SH-SY5Y (cell line): ENCODE results near the gene TMEM205.

Experiments
- GATA2 ChIP-seq: IDR thresholded peaks from 2 replicates; pipeline ENCODE4 v1.6.1; 2011; ENCODE audit warnings: mild to moderate bottlenecking, low read depth, low read length
- GATA3 ChIP-seq: IDR thresholded peaks from 2 replicates; pipeline ENCODE4 v1.6.1; 2011; ENCODE audit warnings: low read depth, mild to moderate bottlenecking, low read length, moderate library complexity

TMEM205 gene

DNA sequence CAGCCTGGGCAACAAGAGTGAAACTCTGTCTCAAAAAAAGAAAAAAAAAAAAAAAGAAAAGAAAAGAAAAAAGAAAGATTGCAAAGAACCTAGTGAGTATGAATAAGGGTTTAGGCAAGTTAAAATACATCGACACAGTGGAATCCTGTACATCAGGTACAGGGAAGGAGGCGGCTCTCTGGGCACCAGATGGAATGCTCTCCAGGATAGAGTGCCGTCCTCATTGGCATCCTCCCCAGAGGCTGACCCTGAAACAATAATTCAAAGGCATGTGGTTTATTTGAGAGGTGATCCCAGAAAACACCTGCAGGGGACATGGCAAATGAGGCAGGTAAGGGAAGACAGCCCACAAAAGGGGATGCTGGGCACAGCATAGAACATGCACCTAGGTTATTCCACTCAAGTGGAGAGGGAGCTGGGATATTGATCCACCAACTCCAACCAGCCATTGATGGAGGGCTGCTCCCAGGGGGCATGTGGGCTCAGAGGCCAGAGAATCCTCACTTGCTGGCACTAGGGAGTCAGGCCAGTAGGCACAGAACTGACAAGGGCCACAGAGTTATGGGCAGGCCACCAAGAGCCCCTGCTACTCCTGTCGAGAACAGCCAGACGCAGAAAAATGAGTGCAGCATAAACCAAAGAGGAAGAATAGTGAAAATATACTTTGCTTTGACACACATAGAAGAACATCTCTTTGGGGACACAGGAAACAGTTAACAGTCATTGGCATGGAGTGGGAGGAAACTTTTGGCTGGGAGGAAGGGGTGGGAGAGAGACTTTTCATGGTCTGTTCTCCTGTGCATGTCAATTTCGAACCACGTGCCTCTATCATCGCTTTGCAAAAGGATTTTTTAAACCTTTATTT, 45.9 kb downstream of the TMEM205 start:
- TF ChIP-seq GATA3 (no peak), GATA2 (no peak)

GRCh38 chr19:11296264-11296663, 49.8 kb downstream of the TMEM205 start:
- TF ChIP-seq GATA3 (no peak), GATA2 (no peak)

- no peak for TF ChIP-seq GATA3
- TF ChIP-seq GATA2, result no peak
Observed at GRCh38 chr19:11295665-11296245, 50.3 kb downstream of the TMEM205 start, which contains the start of gene TSPAN16. TSPAN16 (plus strand) TSS chr19:11296160; CDS start chr19:11296298, 138 bp downstream.

DNA sequence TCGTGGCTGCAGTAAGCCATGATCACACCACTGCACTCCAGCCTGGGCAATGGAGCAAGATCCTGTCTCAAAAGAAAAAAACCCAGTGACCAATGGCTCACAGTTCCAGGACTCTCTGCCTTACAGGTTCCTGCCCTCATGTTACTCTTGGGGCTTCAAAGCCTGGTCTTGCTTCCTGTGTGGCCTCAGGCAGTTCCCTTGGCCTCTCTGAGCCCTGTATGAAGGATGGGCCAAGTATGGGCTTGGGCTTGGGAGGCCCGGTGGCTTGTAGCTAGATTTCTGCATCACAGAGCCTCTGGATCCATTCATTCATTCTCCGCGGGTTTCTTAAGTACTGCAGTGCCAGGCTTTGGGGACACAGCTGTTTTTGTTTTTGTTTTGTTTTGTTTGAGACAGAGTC, 50.9 kb downstream of the TMEM205 start:
- TF ChIP-seq GATA3, result no peak
- TF ChIP-seq GATA2, result no peak

DNA sequence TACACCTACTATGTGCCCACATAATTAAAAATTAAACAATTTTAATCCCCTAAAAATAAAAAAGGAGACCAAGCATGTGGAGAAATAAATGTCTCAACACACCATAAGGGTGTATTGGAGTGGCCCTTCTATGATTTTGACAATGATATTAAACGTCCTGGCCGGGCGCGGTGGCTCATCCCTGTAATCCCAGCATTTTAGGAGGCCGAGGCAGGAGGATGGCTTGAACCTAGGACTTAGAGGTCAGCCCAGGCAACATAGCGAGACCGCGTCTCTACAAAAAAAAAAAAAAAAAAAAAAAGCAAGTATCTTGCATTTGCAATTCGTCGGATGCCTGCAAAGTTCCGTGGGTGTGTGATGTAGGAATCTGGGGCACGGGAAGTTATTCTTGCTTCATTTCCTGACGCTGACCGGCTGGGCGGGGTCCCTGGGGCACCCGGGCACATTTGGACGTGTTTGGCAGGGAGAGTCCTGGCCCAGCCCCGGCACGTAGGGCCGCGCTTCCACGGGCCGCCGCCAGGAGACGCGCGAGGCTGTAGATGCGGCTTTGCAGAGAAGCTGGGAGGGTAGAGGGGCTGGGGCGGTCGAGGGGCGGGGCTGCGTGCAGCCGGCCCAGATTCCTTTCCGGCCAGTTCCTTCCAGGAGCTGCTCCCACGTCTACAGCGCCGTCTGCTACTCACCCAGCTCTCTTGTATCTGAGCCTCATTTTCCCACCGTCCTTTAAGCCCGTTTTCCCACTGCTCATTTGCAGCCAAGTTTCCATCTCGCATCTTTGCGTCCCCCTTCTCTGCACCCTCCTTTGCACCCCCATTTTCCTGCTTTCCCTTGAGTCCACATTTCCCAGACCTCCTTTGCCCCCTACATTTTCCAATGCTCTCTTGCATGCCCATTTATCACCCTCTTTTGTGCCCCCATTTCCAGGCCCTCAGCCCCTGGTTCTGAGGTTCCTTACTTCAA, 52.4 kb downstream of the TMEM205 start:
- TF ChIP-seq GATA2 (no peak), GATA3 (no peak)
